ENCODE results near the gene CDK5RAP2. TPM values are rescaled to one million over a fixed set of nuclear protein-coding genes. Genes with fewer than 3 reads are reported as not detected.
A peak's percentile ranks its signal among the peaks of the same experiment; 100 is the strongest.

Gene CDK5RAP2
- total RNA-seq, 1 experiment from 2014 or later, result 65.3 TPM

- DNase-seq (ENCODE audit: low read depth), result no peak
Measured at GRCh38 chr9:120439926-120440325, 140.0 kb downstream of the CDK5RAP2 start.

GRCh38 chr9:120438836-120439546 is 141.0 kb downstream of the CDK5RAP2 start:
- DNase-seq (ENCODE audit: low read depth), result peak; percentile 2

- DNase-seq (ENCODE audit: low read depth), result peak; percentile 14
Measured at GRCh38 chr9:120438111-120438510, 141.9 kb downstream of the CDK5RAP2 start.

- DNase-seq (ENCODE audit: low read depth), result no peak
Measured at GRCh38 chr9:120436983-120437475, 142.9 kb downstream of the CDK5RAP2 start.

- DNase-seq (ENCODE audit: low read depth), result no peak
Measured at GRCh38 chr9:120436446-120436845, 143.5 kb downstream of the CDK5RAP2 start.

GRCh38 chr9:120435091-120435490 is 144.9 kb downstream of the CDK5RAP2 start:
- DNase-seq (ENCODE audit: low read depth), result no peak

GRCh38 chr9:120434532-120434931 is 145.4 kb downstream of the CDK5RAP2 start:
- DNase-seq (ENCODE audit: low read depth), result no peak

- DNase-seq (ENCODE audit: low read depth), result no peak
Measured at GRCh38 chr9:120433701-120434100, 146.3 kb downstream of the CDK5RAP2 start.

GRCh38 chr9:120432600-120432999 is 147.4 kb downstream of the CDK5RAP2 start:
- DNase-seq (ENCODE audit: low read depth), result no peak

GRCh38 chr9:120431268-120431667 is 148.7 kb downstream of the CDK5RAP2 start:
- DNase-seq (ENCODE audit: low read depth), result no peak

- no peak for DNase-seq (ENCODE audit: low read depth)
Measured at GRCh38 chr9:120424248-120424647, 155.7 kb downstream of the CDK5RAP2 start.

GRCh38 chr9:120423812-120424211 is 156.2 kb downstream of the CDK5RAP2 start:
- no peak for DNase-seq (ENCODE audit: low read depth)

GRCh38 chr9:120421977-120422376 is 158.0 kb downstream of the CDK5RAP2 start:
- no peak for DNase-seq (ENCODE audit: low read depth)

GRCh38 chr9:120418315-120418714 is 161.7 kb downstream of the CDK5RAP2 start:
- DNase-seq (ENCODE audit: low read depth), result no peak

GRCh38 chr9:120416781-120417427 is 163.1 kb downstream of the CDK5RAP2 start:
- DNase-seq (ENCODE audit: low read depth), result no peak

- no peak for DNase-seq (ENCODE audit: low read depth)
Measured at GRCh38 chr9:120413121-120414048, 166.6 kb downstream of the CDK5RAP2 start.

GRCh38 chr9:120412425-120412951 is 167.5 kb downstream of the CDK5RAP2 start:
- peak; percentile 53 for DNase-seq (ENCODE audit: low read depth)

- no peak for DNase-seq (ENCODE audit: low read depth)
Measured at GRCh38 chr9:120411862-120412424, 168.0 kb downstream of the CDK5RAP2 start.

GRCh38 chr9:120410925-120411501 is 169.0 kb downstream of the CDK5RAP2 start:
- no peak for DNase-seq (ENCODE audit: low read depth)

GRCh38 chr9:120408680-120409258 is 171.2 kb downstream of the CDK5RAP2 start:
- no peak for DNase-seq (ENCODE audit: low read depth)
